Lower leg skin (tissue), 3 donors: ENCODE data around the gene RAD51B.

Source experiments
- POLR2A ChIP-seq, 2 donors: fragments of 450-650 bp; IDR thresholded peaks; one replicate each; pipeline ENCODE4 v1.6.1; 2016 to 2017; ENCODE audit warnings: antibody characterized with exemption in 2 of 2, mild to moderate bottlenecking in 1 of 2, moderate library complexity in 1 of 2
- TF ChIP-seq, protein P1 (sequence below), 3 donors: fragments of 450-650 bp; IDR thresholded peaks; one replicate each; pipeline ENCODE4 v1.5.1; 2016; ENCODE audit warnings: antibody characterized with exemption in 3 of 3, mild to moderate bottlenecking in 3 of 3, moderate library complexity in 2 of 3

DNA sequence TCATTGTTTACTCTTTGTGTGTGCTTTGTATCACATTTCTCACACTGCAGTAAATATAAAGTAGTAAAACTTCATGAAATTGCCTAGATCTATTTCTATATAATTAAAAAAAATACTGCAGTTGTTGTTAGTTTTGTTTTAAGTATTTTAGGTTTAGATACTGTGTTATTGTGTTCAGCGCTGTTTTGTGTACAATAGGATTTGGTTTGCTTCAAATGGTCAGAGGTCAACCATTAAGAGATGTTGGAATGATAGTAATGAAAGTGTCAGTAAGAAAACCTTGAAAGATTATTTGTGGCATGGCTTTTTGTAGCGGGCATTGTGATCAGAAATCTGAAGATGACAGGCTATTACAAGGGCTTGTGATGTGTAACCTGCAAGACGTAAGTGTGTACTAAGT is 67.9 kb downstream of the RAD51B start:
- TF ChIP-seq, protein P1, sequence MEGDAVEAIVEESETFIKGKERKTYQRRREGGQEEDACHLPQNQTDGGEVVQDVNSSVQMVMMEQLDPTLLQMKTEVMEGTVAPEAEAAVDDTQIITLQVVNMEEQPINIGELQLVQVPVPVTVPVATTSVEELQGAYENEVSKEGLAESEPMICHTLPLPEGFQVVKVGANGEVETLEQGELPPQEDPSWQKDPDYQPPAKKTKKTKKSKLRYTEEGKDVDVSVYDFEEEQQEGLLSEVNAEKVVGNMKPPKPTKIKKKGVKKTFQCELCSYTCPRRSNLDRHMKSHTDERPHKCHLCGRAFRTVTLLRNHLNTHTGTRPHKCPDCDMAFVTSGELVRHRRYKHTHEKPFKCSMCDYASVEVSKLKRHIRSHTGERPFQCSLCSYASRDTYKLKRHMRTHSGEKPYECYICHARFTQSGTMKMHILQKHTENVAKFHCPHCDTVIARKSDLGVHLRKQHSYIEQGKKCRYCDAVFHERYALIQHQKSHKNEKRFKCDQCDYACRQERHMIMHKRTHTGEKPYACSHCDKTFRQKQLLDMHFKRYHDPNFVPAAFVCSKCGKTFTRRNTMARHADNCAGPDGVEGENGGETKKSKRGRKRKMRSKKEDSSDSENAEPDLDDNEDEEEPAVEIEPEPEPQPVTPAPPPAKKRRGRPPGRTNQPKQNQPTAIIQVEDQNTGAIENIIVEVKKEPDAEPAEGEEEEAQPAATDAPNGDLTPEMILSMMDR (IDR thresholded peaks at IDR 0.05) = no peak
- no peak for TF ChIP-seq POLR2A (IDR thresholded peaks at IDR 0.05)
